H1 (cell line): ENCODE data around the gene DNER. TPM values are rescaled to one million over a fixed set of nuclear protein-coding genes. Genes with fewer than 3 reads are reported as not detected.

Experiments used
- CTCF ChIA-PET: fragments of 300-600 bp; sonication (Branson Sonifier 250); formaldehyde crosslinking; loops from one replicate; lab custom pipeline; 2021; ENCODE audit not compliant: partially characterized antibody; lab: Charles Lee
- POLR2A ChIA-PET: fragments of 300-600 bp; sonication (Branson Sonifier 250); formaldehyde crosslinking; loops from one replicate; lab custom pipeline; 2021; ENCODE audit warnings: inconsistent platforms; ENCODE audit not compliant: partially characterized antibody; lab: Charles Lee
- DNase-seq, 2 experiments: peaks; one replicate each; pipeline versions ENCODE4 v3.0.0 to v3.0.0-alpha.2; 2010 to 2022; ENCODE audit warnings: low spot score in 2 of 2, low read depth in 1 of 2, mixed read lengths in 1 of 2
- FAIRE-seq: peaks from 2 replicates; lab custom pipeline; 2011; peaks lifted over from hg19 to GRCh38; lab: Jason Lieb, UNC
- H2AFZ ChIP-seq: 2 replicates; pipeline ENCODE4 v1.8.1; 2012; ENCODE audit warnings: low read length, inconsistent platforms
- H2AK5ac ChIP-seq: 2 replicates; pipeline ENCODE4 v1.6.1; 2013; ENCODE audit warnings: low read depth, low read length
- H2BK120ac ChIP-seq: replicated peaks from 2 replicates; pipeline ENCODE3; 2013; ENCODE audit warnings: low read depth, low read length, inconsistent platforms
- H2BK12ac ChIP-seq: 2 replicates; pipeline ENCODE4 v1.6.1; 2013; ENCODE audit warnings: low read depth, low read length
- H2BK15ac ChIP-seq: 2 replicates; pipeline ENCODE4 v1.6.1; 2013; ENCODE audit warnings: low read length
- H2BK20ac ChIP-seq: 2 replicates; pipeline ENCODE4 v1.6.1; 2013; ENCODE audit warnings: low read length
- H2BK5ac ChIP-seq: 2 replicates; pipeline ENCODE4 v1.6.1; 2013; ENCODE audit warnings: low read depth, low read length
- H3K14ac ChIP-seq: 2 replicates; pipeline ENCODE4 v1.6.1; 2013; ENCODE audit warnings: inconsistent platforms; ENCODE audit not compliant: insufficient read length
- H3K18ac ChIP-seq: 2 replicates; pipeline ENCODE4 v1.6.1; 2013; ENCODE audit warnings: low read length; ENCODE audit errors: extremely low read depth
- H3K23ac ChIP-seq: 2 replicates; pipeline ENCODE4 v1.6.1; 2013; ENCODE audit warnings: inconsistent platforms; ENCODE audit not compliant: insufficient read length
- H3K23me2 ChIP-seq: 2 replicates; pipeline ENCODE4 v1.6.1; 2013; ENCODE audit warnings: low read depth, low read length
- H3K27ac ChIP-seq: 2 replicates; pipeline ENCODE4 v1.6.1; 2011; ENCODE audit warnings: low read depth, low read length, inconsistent platforms
- H3K27me3 ChIP-seq, 4 experiments: replicated peaks in 1 of 4; 1 replicate in 1 of 4; 2 replicates in 3 of 4; pipeline versions ENCODE4 v1.6.1 to v1.8.1; 2011 to 2013; ENCODE audit warnings: low read length in 3 of 4, mild to moderate bottlenecking in 3 of 4, inconsistent platforms in 2 of 4, mixed read lengths in 2 of 4, moderate library complexity in 1 of 4; ENCODE audit not compliant: control insufficient read depth in 3 of 4, insufficient read depth in 3 of 4; ENCODE audit errors: extremely low read depth in 1 of 4
- H3K36me3 ChIP-seq, 4 experiments: 2 replicates each; pipeline versions ENCODE4 v1.6.1 to v1.8.1; 2011 to 2013; ENCODE audit warnings: mild to moderate bottlenecking in 4 of 4, low read length in 3 of 4, moderate library complexity in 2 of 4, control low read depth in 1 of 4, inconsistent platforms in 1 of 4; ENCODE audit not compliant: insufficient read depth in 4 of 4, control insufficient read depth in 2 of 4
- H3K4ac ChIP-seq: replicated peaks from 2 replicates; pipeline ENCODE3; 2013; ENCODE audit warnings: low read length, low read depth, mixed read lengths, inconsistent platforms; ENCODE audit not compliant: insufficient read length
- H3K4me1 ChIP-seq, 4 experiments: replicated peaks in 1 of 4; 1 replicate in 1 of 4; 2 replicates in 3 of 4; pipeline versions ENCODE4 v1.6.1 to v1.8.1; 2011 to 2013; ENCODE audit warnings: low read length in 3 of 4, inconsistent platforms in 2 of 4, mixed read lengths in 1 of 4; ENCODE audit not compliant: insufficient read depth in 4 of 4, control insufficient read depth in 3 of 4
- H3K4me2 ChIP-seq, 2 experiments: 2 replicates each; pipeline versions ENCODE4 v1.6.1 to v1.8.1; 2011 to 2013; ENCODE audit warnings: low read depth in 2 of 2, low read length in 2 of 2, control low read depth in 1 of 2, inconsistent platforms in 1 of 2, mild to moderate bottlenecking in 1 of 2; ENCODE audit not compliant: insufficient read depth in 1 of 2
- H3K4me3 ChIP-seq, 4 experiments: fragments of 200-600, 300-600 bp in 1 of 4; sonication (generic), shearing (Covaris generic), sonication (Bioruptor Twin) in 1 of 4; 2 replicates each; pipeline versions ENCODE4 v1.5.1 to v1.8.1; 2011 to 2016; ENCODE audit warnings: low read length in 4 of 4, low read depth in 3 of 4, control low read depth in 2 of 4, inconsistent platforms in 2 of 4, mild to moderate bottlenecking in 2 of 4, mixed read lengths in 1 of 4, moderate library complexity in 1 of 4; ENCODE audit not compliant: insufficient read depth in 2 of 4; ENCODE audit errors: extremely low read depth in 1 of 4
- H3K56ac ChIP-seq: replicated peaks from 2 replicates; pipeline ENCODE3; 2013; ENCODE audit warnings: low read depth, mild to moderate bottlenecking, mixed read lengths, low read length, inconsistent platforms; ENCODE audit not compliant: insufficient read length
- H3K79me1 ChIP-seq: 2 replicates; pipeline ENCODE4 v1.6.1; 2013; ENCODE audit warnings: low read depth, low read length, control low read depth
- H3K79me2 ChIP-seq, 2 experiments: 2 replicates each; pipeline versions ENCODE4 v1.6.1 to v1.8.1; 2012 to 2013; ENCODE audit warnings: low read length in 2 of 2, mild to moderate bottlenecking in 2 of 2, inconsistent platforms in 1 of 2; ENCODE audit not compliant: insufficient read depth in 2 of 2, control insufficient read depth in 1 of 2
- H3K9ac ChIP-seq, 4 experiments: replicated peaks in 1 of 4; 1 replicate in 1 of 4; 2 replicates in 3 of 4; pipeline versions ENCODE4 v1.6.1 to v1.8.1; 2011 to 2013; ENCODE audit warnings: low read depth in 3 of 4, low read length in 3 of 4, control low read depth in 2 of 4, mild to moderate bottlenecking in 2 of 4, moderate library complexity in 2 of 4, inconsistent platforms in 1 of 4; ENCODE audit errors: extremely low read depth in 1 of 4
- H3K9me3 ChIP-seq, 2 experiments: 2 replicates each; pipeline versions ENCODE4 v1.6.1 to v1.8.1; 2012 to 2013; ENCODE audit warnings: mild to moderate bottlenecking in 2 of 2, moderate library complexity in 2 of 2, control low read depth in 1 of 2, inconsistent platforms in 1 of 2, low read depth in 1 of 2, low read length in 1 of 2, mixed read lengths in 1 of 2; ENCODE audit not compliant: insufficient read depth in 2 of 2
- H4K20me1 ChIP-seq, 2 experiments: replicated peaks in 1 of 2; 2 replicates each; pipeline versions ENCODE3 to v1.8.1; 2011 to 2013; ENCODE audit warnings: inconsistent platforms in 2 of 2, low read length in 2 of 2, mild to moderate bottlenecking in 1 of 2; ENCODE audit not compliant: insufficient read depth in 2 of 2, control insufficient read depth in 1 of 2
- H4K5ac ChIP-seq: 2 replicates; pipeline ENCODE4 v1.6.1; 2013; ENCODE audit warnings: low read length, low read depth, mixed read lengths, inconsistent platforms; ENCODE audit not compliant: insufficient read length
- H4K8ac ChIP-seq: 2 replicates; pipeline ENCODE4 v1.8.0; 2013; ENCODE audit warnings: mild to moderate bottlenecking, moderate library complexity, low read length, inconsistent platforms; ENCODE audit not compliant: insufficient read depth; ENCODE audit errors: extremely low read depth
- H4K91ac ChIP-seq: replicated peaks from 2 replicates; pipeline ENCODE3; 2013; ENCODE audit warnings: low read length, mixed read lengths, inconsistent platforms; ENCODE audit not compliant: insufficient read length
- JUND ChIP-seq: IDR thresholded peaks from 2 replicates; pipeline ENCODE4 v1.6.1; 2011; ENCODE audit warnings: mild to moderate bottlenecking, improper control_type of control experiment, low read length
- MAFK ChIP-seq: IDR thresholded peaks from 2 replicates; pipeline ENCODE4 v1.6.1; 2012; ENCODE audit warnings: low read depth, mild to moderate bottlenecking, improper control_type of control experiment, low read length
- YY1 ChIP-seq: IDR thresholded peaks from 2 replicates; pipeline ENCODE4 v1.6.1; 2011; ENCODE audit warnings: low read depth, mild to moderate bottlenecking, low read length
- WGBS, 2 experiments: shearing (Covaris generic) in 1 of 2; methylation state at CpG; one replicate each; pipeline versions ENCODE4 v1.1.6 to v1.1.7; 2013 to 2015; ENCODE audit warnings: low lambda C conversion rate in 2 of 2, mixed read lengths in 2 of 2, inconsistent platforms in 1 of 2, low coverage in 1 of 2, missing lambda C conversion rate in 1 of 2; ENCODE audit not compliant: insufficient replicate concordance in 2 of 2, insufficient coverage in 1 of 2, insufficient read length in 1 of 2; ENCODE audit errors: extremely low coverage in 1 of 2, missing lambda C conversion rate in 1 of 2; 5-methylcytosine and 5-hydroxymethylcytosine counted together
- polyA plus RNA-seq, 7 experiments: library from polyadenylated mRNA; depleted of rRNA in 3 of 7; stranded (reverse) in 5 of 7; unstranded in 2 of 7; fragments of >200 nt in 5 of 7; fragments of 200-250 nt in 2 of 7; gene quantifications; 1 replicate in 5 of 7; 2 replicates in 1 of 7; 4 replicates in 1 of 7; pipeline versions ENCODE4 v1.2.1 to v1.2.3, GENCODE V29; 2011 to 2013; ENCODE audit warnings: missing spikeins in 2 of 7, mixed read lengths in 2 of 7
- total RNA-seq: library from RNA; stranded (reverse); fragmentation: NEBNext Ultra II Directional; extraction: Animal tissue kit (Norgen Biotek cat#: 25700); gene quantifications from 2 replicates; pipeline ENCODE4 v1.2.1, GENCODE V29; 2021

DNER gene
- total and polyA plus RNA-seq, 2 of the 8 experiments (the other 6 are each of a cell fraction or from before 2014, with no cell fraction given), result 6.8 to 16.3 TPM

GRCh38 chr2:229407170-229407569 lies 307.2 kb downstream of the DNER start:
- H3K9ac ChIP-seq, result no peak overlapping the region
- FAIRE-seq (no peak), DNase-seq (no peak)

More at GRCh38 chr2:229407170-229407569, 307.2 kb downstream of the DNER start:
- WGBS, 2 experiments, result 94% methylated on average over 13 of the region's 13 CpGs; no CpG with 5 or more reads in 1 of the 2 experiments
- TF ChIP-seq MAFK, result no peak
- no peak for TF ChIP-seq YY1
- peak; percentile 55; the same call in 1 of the 2 replicates for TF ChIP-seq JUND
- POLR2A ChIA-PET, result no interaction called here
- no peaks in the 10 kb centered on the region for H3K79me1 ChIP-seq
- no peaks in the 10 kb centered on the region for H3K27me3 ChIP-seq
- no peak overlapping the region for H3K14ac ChIP-seq
- H2AK5ac ChIP-seq, result no peak overlapping the region; the same call in 1 of the 2 replicates
- H4K8ac ChIP-seq, result no peak overlapping the region
- H3K4me1 ChIP-seq, result peaks cover 2 to 10% (median 6%) of the 10 kb centered on the region in 4 experiments; a peak in 5 of 7 replicates
- H2BK12ac ChIP-seq, result 0 out of 2 replicates have a peak overlapping the region, but pooled peaks have one; percentile 75
- H3K23ac ChIP-seq, result no peak overlapping the region
- no peak overlapping the region for H2BK15ac ChIP-seq
- peak overlapping the region; percentile 87; the same call in 1 of the 2 replicates for H2BK20ac ChIP-seq
- no peak overlapping the region for H4K5ac ChIP-seq
- H2AFZ ChIP-seq, result no peak overlapping the region
- H3K36me3 ChIP-seq, result no peaks in the 10 kb centered on the region; a peak in 1 of 8 replicates
- H3K56ac ChIP-seq, result no peak overlapping the region
- H3K9me3 ChIP-seq, result no peaks in the 10 kb centered on the region
- H2BK5ac ChIP-seq, result no peak overlapping the region
- H3K18ac ChIP-seq, result peak overlapping the region; percentile 64; the same call in 1 of the 2 replicates
- no peak overlapping the region for H3K4me2 ChIP-seq
- H3K79me2 ChIP-seq, result no peaks in the 10 kb centered on the region
- no peak overlapping the region for H2BK120ac ChIP-seq
- H4K91ac ChIP-seq, result no peak overlapping the region
- CTCF ChIA-PET, result interaction anchor here (0.6 to 1.2 kb wide), 2 partner anchors 23 to 134 kb away, joined by 3 read pairs; no protein-coding TSS in a partner anchor
- H4K20me1 ChIP-seq, result no peaks in the 10 kb centered on the region
- H3K27ac ChIP-seq, result no peak overlapping the region
- H3K23me2 ChIP-seq, result no peaks in the 10 kb centered on the region
- no peak overlapping the region for H3K4ac ChIP-seq
- no peak overlapping the region for H3K4me3 ChIP-seq
